SU-DHL-6 (cell line): ENCODE data around the gene WSCD2.

ENCODE experiments used
- CTCF ChIP-seq: fragments of 200-600 bp; sonication (generic); IDR thresholded peaks from one replicate; pipeline ENCODE4 v1.5.1; 2017; ENCODE audit warnings: antibody characterized with exemption, mild to moderate bottlenecking, low read length, moderate library complexity; ENCODE audit not compliant: insufficient read depth, poor library complexity, severe bottlenecking
- EZH2phosphoT487 ChIP-seq: fragments of 200-600 bp; sonication (generic), shearing (Covaris generic); conservative IDR thresholded peaks from 2 replicates; pipeline ENCODE4 v1.6.1; 2018; ENCODE audit warnings: mild to moderate bottlenecking, antibody characterized with exemption, low read length, moderate library complexity, mixed read lengths

DNA sequence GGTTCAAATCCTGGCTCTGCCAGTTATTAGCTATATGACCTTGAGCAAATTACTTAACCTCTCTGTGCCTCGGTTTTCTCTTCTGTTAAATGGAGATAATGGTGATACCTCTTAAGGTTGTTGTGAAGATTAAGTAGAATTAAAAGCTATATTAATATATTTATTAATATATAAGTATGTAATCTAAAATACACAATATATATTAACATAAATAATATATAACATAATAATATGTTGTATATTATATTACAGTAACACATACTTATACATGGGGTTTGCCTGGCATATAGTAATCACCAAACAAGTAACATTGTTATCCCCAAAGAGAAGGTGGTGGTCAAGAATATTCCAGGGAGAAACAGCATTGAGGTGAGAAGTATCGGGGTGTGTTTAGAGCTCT, 118.0 kb downstream of the WSCD2 start:
- TF ChIP-seq CTCF, result no peak
- no peak for TF ChIP-seq EZH2phosphoT487
